Activated B cell treated with CpG ODN at 0.5 μM for 24 hours (primary cell): ENCODE measurements around the gene VPS37B. TPM values are rescaled to one million over a fixed set of nuclear protein-coding genes. Genes with fewer than 3 reads are reported as not detected.

Experiments used
- ATAC-seq: fragments of 200-7000 bp; cut with Tn5 transposase; one replicate; pipeline ENCODE4 v1.10.0; 2021; ENCODE audit warnings: low read depth, mild to moderate bottlenecking, moderate library complexity
- CTCF ChIA-PET: fragments of 350-600 bp; sonication (Branson Sonifier 250); formaldehyde crosslinking; loops from one replicate; lab custom pipeline; 2021; ENCODE audit warnings: antibody characterized with exemption; lab: Charles Lee
- POLR2A ChIA-PET: fragments of 350-600 bp; sonication (Branson Sonifier 250); formaldehyde crosslinking; loops from one replicate; lab custom pipeline; 2021; ENCODE audit warnings: antibody characterized with exemption; lab: Charles Lee
- DNase-seq: peaks from one replicate; pipeline ENCODE4 v3.0.0; 2022
- H3K27ac Mint-ChIP-seq: one replicate; pipeline ENCODE4 v1.8.0; 2020; ENCODE audit warnings: mixed read lengths
- H3K27me3 Mint-ChIP-seq: one replicate; pipeline ENCODE4 v1.8.0; 2021; ENCODE audit warnings: mixed read lengths
- H3K36me3 Mint-ChIP-seq: one replicate; pipeline ENCODE4 v1.8.0; 2021; ENCODE audit warnings: low read depth, mixed read lengths
- H3K4me1 Mint-ChIP-seq: one replicate; pipeline ENCODE4 v1.8.0; 2021; ENCODE audit warnings: mixed read lengths
- H3K4me3 Mint-ChIP-seq: one replicate; pipeline ENCODE4 v1.8.0; 2020; ENCODE audit warnings: mild to moderate bottlenecking, mixed read lengths
- H3K9me3 Mint-ChIP-seq: one replicate; pipeline ENCODE4 v1.8.0; 2020; ENCODE audit warnings: mixed read lengths
- CTCF ChIP-seq: fragments of 200-600 bp; IDR thresholded peaks from one replicate; pipeline ENCODE4 v1.8.0; 2022; ENCODE audit warnings: antibody characterized with exemption, mild to moderate bottlenecking
- intact Hi-C: fragments of 100-400 bp; cut with micrococcal nuclease; formaldehyde crosslinking; loops from one replicate; pipeline ENCODE4 v1.15.1; 2024
- total RNA-seq: library from RNA; stranded (reverse); gene quantifications from 2 replicates; pipeline ENCODE4 v1.2.3, GENCODE V29; 2022

Gene VPS37B
- total RNA-seq, 1 donor from 2014 or later, result 54.1 TPM

GRCh38 chr12:122903693-122904034 lies 7.7 kb upstream of the VPS37B start:
- no peak for ATAC-seq
- Mint-ChIP-seq H3K27ac (peak overlapping the region; percentile 70), H3K9me3 (no peaks in the 10 kb centered on the region), H3K4me3 (no peak overlapping the region), H3K4me1 (peaks cover 47% of the 10 kb centered on the region), H3K36me3 (no peaks in the 10 kb centered on the region), H3K27me3 (no peaks in the 10 kb centered on the region)
- intact Hi-C loops, result loop anchor here (2.0 kb wide), 1 partner anchor 15 kb away; no protein-coding TSS in a partner anchor
- DNase-seq, result no peak
- POLR2A ChIA-PET, result interaction anchor here (1.1 to 1.5 kb wide), 3 partner anchors 15 to 33 kb away, joined by 3 to 5 read pairs (median 3); no protein-coding TSS in a partner anchor
- CTCF ChIA-PET, result no interaction called here
- no peak for TF ChIP-seq CTCF

GRCh38 chr12:122902854-122903692 lies 7.1 kb upstream of the VPS37B start:
- H3K27me3 Mint-ChIP-seq, result no peaks in the 10 kb centered on the region
- intact Hi-C loops, result loop anchor here (2.0 kb wide), 1 partner anchor 16 kb away; no protein-coding TSS in a partner anchor
- peak overlapping the region; percentile 70 for H3K27ac Mint-ChIP-seq
- H3K4me3 Mint-ChIP-seq, result no peak overlapping the region
- TF ChIP-seq CTCF, result no peak
- ChIA-PET POLR2A (interaction anchor here (0.7 to 1.5 kb wide), 4 partner anchors 16 to 58 kb away, joined by 3 to 10 read pairs (median 6); no protein-coding TSS in a partner anchor), CTCF (no interaction called here)
- no peak for ATAC-seq
- no peaks in the 10 kb centered on the region for H3K9me3 Mint-ChIP-seq
- peaks cover 53% of the 10 kb centered on the region for H3K4me1 Mint-ChIP-seq
- no peak for DNase-seq
- no peaks in the 10 kb centered on the region for H3K36me3 Mint-ChIP-seq

GRCh38 chr12:122899887-122900286 lies 4.0 kb upstream of the VPS37B start:
- Mint-ChIP-seq H3K4me1 (peaks cover 83% of the 10 kb centered on the region), H3K27me3 (no peaks in the 10 kb centered on the region), H3K27ac (peak overlapping the region; percentile 92), H3K4me3 (no peak overlapping the region), H3K9me3 (no peaks in the 10 kb centered on the region), H3K36me3 (peaks cover 9% of the 10 kb centered on the region)
- TF ChIP-seq CTCF, result no peak
- POLR2A ChIA-PET, result interaction anchor here (0.6 to 6.3 kb wide), 9 partner anchors 11 to 1266 kb away, joined by 3 to 99 read pairs (median 13); partner anchors contain the start of genes MPHOSPH9 and MTRFR
- no peak for DNase-seq
- intact Hi-C loops, result loop anchor here (2.0 to 10.0 kb wide), 4 partner anchors 32 to 495 kb away; partner anchors contain the start of gene OGFOD2
- no peak for ATAC-seq
- CTCF ChIA-PET, result interaction anchor here (0.7 to 3.9 kb wide), 2 partner anchors 12 to 18 kb away, joined by 4 to 17 read pairs; no protein-coding TSS in a partner anchor

- Mint-ChIP-seq H3K27ac (peak overlapping the region; percentile 92), H3K4me1 (peaks cover 96% of the 10 kb centered on the region), H3K27me3 (no peaks in the 10 kb centered on the region), H3K4me3 (peak overlapping the region; percentile 97), H3K36me3 (peaks cover 27% of the 10 kb centered on the region), H3K9me3 (no peaks in the 10 kb centered on the region)
- POLR2A ChIA-PET, result interaction anchor here (0.6 to 6.7 kb wide), 6 partner anchors 8 to 336 kb away, joined by 3 to 99 read pairs (median 27); partner anchors contain the start of genes MPHOSPH9 and MTRFR
- CTCF ChIA-PET, result interaction anchor here (1.3 to 3.9 kb wide), 2 partner anchors 8 to 50 kb away, joined by 5 to 17 read pairs; no protein-coding TSS in a partner anchor
- no peak for TF ChIP-seq CTCF
- intact Hi-C loops, result loop anchor here (5.0 to 10.0 kb wide), 3 partner anchors 34 to 492 kb away; no protein-coding TSS in a partner anchor
- DNase-seq (no peak), ATAC-seq (no peak)
These were observed 738 bp upstream of the VPS37B start for GRCh38 chr12:122896662-122897061.
